HG02642 (cell line): ENCODE results near the gene TRIM34.
"Not testable (repeated sequence)": the region's sequence is repeated elsewhere in the genome, so short reads cannot be mapped to it uniquely, and the experiment has no call there.

Experiments used
- ATAC-seq: cut with Tn5 transposase; IDR thresholded peaks from one replicate; pipeline ENCODE4 v1.9.1; 2021; ENCODE audit warnings: mild to moderate bottlenecking; ENCODE audit not compliant: unreplicated experiment, poor library complexity

The TRIM34 gene

DNA sequence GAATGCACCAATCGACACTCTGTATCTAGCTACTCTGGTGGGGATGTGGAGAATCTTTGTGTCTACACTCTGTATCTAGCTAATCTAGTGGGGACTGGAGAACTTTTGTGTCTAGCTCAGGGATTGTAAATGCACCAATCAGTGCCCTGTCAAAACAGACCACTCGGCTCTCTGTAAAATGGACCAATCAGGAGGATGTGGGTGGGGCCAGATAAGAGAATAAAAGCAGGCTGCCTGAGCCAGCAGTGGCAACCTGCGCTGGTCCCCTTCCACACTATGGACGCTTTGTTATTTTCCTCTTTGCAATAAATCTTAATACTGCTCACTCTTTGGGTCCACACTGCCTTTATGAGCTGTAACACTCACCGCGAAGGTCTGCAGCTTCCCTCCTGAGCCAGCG lies 58.8 kb downstream of the TRIM34 start:
- ATAC-seq = not testable (repeated sequence)

DNA sequence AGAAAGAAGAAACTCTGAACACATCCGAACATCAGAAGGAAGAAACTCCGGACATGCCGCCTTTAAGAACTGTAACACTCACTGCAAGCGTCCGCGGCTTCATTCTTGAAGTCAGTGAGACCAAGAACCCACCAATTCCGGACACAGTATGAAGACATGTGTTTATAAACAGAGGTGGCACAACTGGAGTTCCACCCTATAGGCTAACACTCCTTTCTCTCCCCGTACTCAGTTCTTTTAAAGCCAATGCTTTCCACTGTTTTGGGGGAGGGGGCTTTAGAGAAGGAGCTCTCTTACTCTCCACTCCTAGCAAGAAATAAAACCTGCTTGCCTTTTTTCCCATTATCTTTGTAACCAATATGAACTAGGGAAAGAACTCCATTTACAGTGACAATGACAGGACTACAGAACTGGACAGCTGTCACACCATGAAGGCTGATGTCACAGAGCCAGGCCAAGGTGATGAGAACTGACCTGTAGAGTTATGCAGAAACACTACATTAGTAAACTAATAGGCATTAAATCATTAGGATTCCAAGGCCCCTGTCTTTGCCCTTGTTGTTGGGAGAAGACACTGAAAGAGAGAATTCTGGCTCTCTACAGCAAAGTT lies 59.3 kb downstream of the TRIM34 start:
- ATAC-seq = peak; percentile 21

DNA sequence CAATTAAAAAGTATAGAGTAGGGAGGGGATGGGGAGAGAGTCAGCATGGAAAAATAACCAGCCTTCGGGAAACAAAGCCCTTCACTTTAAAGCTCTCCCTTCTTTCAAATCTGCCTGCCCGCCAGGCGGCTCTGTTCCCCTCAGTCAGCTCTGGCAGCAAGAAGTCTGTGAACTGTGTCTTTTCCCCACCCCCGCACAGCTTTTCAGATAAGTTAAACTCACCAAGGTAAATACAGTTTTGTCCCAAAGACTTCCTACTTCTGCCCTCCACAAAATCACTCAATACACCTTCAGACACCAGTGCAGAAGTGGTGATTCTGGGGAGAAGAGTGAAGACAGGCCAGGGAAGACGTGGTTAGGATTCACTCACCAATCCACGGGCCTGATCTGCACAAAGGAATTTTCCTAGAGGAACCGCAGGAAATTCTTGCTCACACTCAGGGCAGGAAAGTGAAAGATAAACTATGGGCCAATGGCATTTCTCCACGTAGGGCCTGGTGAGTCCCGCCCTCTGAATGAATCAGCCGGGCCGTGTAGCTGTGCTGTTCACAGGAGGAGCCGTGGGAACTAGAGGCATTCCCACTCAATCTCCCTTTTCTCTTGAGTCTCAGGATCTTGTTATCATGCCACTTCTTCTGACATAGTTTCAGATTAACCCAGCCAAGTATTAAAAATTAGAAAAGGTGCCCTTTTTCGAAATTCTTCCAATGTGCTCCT lies 60.0 kb downstream of the TRIM34 start, which contains the start of gene TRIM5:
Gene TRIM5, minus strand, starts transcription at position 429 of the 717 bp plus-strand sequence. CDS start 4,897 bp downstream, outside the sequence.
- ATAC-seq = peak; percentile 81

DNA sequence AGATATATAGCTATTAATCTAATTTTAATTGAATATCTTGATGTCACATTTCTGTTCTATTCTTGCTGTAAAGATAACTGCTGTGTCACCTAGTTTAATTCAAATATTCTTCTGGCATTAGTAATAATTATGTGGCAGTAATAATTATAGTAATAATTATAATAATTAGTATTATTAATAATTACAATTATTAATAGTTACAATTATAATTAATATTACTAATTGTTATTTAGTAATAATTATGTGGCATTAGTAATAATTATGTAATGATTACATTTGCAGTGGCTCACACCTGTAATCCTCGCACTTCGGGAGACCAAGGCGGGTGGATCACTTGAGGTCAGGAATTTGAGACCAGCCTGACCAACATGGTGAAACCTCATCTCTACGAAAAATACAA lies 61.6 kb downstream of the TRIM34 start:
- no peak for ATAC-seq

DNA sequence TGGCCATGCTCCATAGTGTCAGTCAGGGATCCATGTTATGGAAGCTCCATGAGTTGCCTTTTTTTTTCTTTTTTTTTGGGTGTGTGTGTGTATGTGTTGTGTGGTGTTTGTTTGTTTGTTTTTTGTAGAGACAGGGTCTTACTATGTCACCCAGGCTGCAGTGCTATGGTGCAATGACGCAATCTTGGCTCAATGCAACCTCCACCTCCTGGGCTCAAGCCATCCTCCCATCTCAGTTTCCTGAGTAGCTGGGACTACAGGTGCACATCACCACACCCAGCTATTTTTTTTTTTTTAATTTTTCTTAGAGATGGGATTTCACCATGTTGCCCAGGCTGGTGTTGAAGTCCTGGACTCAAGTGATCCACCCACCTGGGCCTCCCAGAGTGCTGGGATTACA lies 63.7 kb downstream of the TRIM34 start:
- no peak for ATAC-seq

DNA sequence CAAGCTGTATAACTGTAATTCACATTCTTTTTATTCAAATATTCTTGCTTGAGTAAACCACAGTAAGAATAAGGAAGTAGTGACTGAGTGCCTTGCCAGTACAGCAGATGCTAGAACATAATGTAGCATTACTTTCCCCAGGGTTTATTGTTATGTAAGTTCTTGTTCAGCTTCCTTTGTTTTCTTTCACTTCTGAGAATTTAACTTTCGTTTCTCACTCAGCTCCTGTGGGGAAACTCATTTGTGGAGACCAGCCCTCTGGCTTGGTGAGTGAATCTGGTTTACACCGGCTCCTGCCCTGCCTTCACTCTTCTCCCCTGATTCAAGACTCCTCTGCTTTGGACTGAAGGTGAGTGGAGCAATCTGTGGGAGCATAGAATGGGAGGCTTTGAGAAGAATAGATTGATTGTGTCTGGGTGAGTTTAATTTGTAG lies 64.8 kb downstream of the TRIM34 start, which contains the start of gene TRIM22:
Gene TRIM22, plus strand, starts transcription at position 240 of the 433 bp plus-strand sequence. CDS start 6,443 bp downstream, outside the sequence.
- peak; percentile 72 for ATAC-seq

DNA sequence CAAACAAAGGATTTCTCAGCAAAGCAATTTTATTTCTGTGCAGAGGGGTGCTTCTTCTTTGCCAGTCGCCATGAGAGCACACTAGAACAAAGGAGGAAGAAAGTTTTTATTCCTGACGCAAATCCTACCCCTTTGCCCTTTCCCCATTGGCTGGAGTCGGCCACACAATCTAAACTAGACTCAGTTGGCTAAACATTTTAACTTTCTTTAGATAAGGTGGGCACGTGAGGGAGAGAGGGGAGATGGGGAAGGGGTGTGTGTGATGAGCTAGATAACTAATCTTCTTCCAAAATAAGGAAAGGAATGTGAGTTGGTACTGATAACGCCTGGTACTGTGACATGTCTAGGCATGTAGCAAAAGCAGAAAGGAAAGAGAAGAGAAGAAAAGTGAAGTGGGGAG lies 65.4 kb downstream of the TRIM34 start:
- no peak for ATAC-seq

DNA sequence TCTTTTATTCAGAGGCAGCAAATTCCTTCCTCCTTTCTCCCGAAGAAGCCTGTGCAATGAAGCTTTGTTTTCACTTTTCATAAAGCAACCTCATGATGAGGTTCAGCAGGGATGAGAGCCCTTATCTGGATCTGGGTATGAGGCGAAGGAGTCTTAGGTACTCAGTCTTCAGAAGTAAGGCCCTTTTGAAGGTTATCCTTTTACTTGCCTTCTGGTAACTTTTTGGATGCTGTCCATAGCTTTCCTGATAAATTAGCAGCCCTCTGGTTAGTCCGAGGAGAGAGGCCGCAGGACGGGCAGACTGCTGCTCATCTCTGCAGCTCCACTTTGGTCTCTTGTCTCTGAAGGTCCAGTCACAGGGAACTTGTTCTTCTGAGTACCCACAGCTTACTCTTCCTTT lies 65.9 kb downstream of the TRIM34 start:
- ATAC-seq = no peak

DNA sequence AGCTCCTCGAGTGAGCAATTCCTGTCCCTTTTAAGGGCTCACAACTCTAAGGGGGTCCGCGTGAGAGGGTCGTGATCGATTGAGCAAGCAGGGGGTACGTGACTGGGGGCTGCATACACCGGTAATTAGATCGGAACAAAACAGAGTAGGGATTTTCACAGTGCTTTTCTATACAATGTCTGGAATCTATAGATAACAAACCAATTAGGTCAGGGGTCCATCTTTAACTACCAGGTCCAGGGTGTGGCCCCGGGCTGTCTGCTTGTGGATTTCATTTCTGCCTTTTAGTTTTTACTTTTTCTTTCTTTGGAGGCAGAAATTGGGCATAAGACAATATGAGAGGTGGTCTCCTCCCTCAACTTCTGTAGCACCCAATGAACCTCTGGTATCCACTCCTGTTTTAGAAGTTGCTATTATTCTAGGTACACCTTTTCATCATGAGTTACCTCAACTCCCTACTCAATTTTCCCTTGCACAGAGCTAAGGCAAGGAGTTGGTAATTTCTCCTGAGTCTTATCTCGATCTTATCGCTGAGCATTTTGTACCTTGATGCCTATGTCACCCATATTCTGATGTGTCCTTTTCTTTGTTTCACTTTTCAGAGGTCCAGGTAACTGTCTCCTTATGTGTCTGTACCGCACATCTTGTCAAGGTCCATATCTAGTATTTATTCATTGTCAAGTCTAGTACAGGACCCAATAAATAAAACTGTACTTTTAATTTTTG lies 66.6 kb downstream of the TRIM34 start:
- not testable (repeated sequence) for ATAC-seq

DNA sequence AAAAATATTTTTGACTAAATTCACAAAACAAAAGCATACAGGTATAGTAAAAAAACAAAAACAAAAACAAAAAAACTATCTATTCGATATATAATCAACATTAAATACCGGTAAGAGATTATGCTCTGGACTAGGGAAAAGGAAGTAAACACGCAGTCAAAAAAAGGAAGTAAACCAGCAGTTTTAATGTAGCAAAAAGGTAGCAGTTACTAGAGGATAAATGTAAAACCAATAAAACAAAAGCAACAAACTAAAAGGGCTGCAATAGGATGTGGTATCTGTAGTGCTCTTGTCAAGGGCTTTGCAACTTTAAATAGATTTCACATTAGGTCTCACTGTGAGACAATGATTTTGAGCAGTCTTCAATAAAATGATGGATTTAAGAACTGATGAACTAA lies 67.2 kb downstream of the TRIM34 start:
- no peak for ATAC-seq
